GM23338 (cell line): ENCODE results near the gene ZFP62. TPM values are rescaled to one million over a fixed set of nuclear protein-coding genes. Genes with fewer than 3 reads are reported as not detected.

Experiments used
- ATAC-seq: fragments of 200-7000 bp; cut with Tn5 transposase; 3 replicates; pipeline ENCODE4 v1.9.1; 2020
- DNase-seq: peaks from one replicate; pipeline ENCODE4 v3.0.0-alpha.2; 2015; ENCODE audit warnings: low spot score
- H2AFZ ChIP-seq: fragments of 200-600 bp; sonication (generic); 2 replicates; pipeline ENCODE4 v1.8.0; 2016; ENCODE audit warnings: antibody characterized with exemption, mild to moderate bottlenecking, moderate library complexity
- H3F3A ChIP-seq: fragments of 200-600 bp; sonication (generic); replicated peaks from 2 replicates; pipeline ENCODE4 v1.8.0; 2017; ENCODE audit warnings: antibody characterized with exemption, mixed run types, low read depth
- H3K27ac ChIP-seq: fragments of 200-600 bp; sonication (generic); 2 replicates; pipeline ENCODE4 v1.6.1; 2016; ENCODE audit warnings: low read depth
- H3K27me3 ChIP-seq: fragments of 200-600 bp; sonication (generic); 2 replicates; pipeline ENCODE4 v1.8.0; 2016; ENCODE audit warnings: mild to moderate bottlenecking, mixed run types, moderate library complexity; ENCODE audit not compliant: insufficient read depth
- H3K36me3 ChIP-seq: fragments of 200-600 bp; sonication (generic); 2 replicates; pipeline ENCODE4 v1.8.0; 2016; ENCODE audit warnings: mild to moderate bottlenecking; ENCODE audit not compliant: insufficient read depth
- H3K4me1 ChIP-seq: fragments of 200-600 bp; sonication (generic); 2 replicates; pipeline ENCODE4 v1.8.0; 2016; ENCODE audit warnings: mild to moderate bottlenecking, moderate library complexity; ENCODE audit not compliant: insufficient read depth
- H3K4me2 ChIP-seq: fragments of 200-600 bp; sonication (generic); 2 replicates; pipeline ENCODE4 v1.7.1; 2017; ENCODE audit warnings: mixed run types
- H3K4me3 ChIP-seq: fragments of 200-600 bp; sonication (generic); 2 replicates; pipeline ENCODE4 v1.6.1; 2016; ENCODE audit warnings: mixed run types
- H3K79me2 ChIP-seq: fragments of 200-600 bp; sonication (generic); replicated peaks from 2 replicates; pipeline ENCODE4 v1.8.0; 2017; ENCODE audit warnings: mild to moderate bottlenecking; ENCODE audit not compliant: insufficient read depth
- H3K9me2 ChIP-seq: fragments of 200-600 bp; sonication (generic); 2 replicates; pipeline ENCODE4 v1.8.0; 2017; ENCODE audit not compliant: insufficient read depth
- H4K20me1 ChIP-seq: fragments of 200-600 bp; sonication (generic); replicated peaks from 2 replicates; pipeline ENCODE4 v1.8.0; 2017; ENCODE audit warnings: mild to moderate bottlenecking; ENCODE audit not compliant: insufficient read depth
- H3K27ac Mint-ChIP-seq: 2 replicates; pipeline ENCODE4 v1.8.0; 2020; ENCODE audit warnings: inconsistent platforms, mild to moderate bottlenecking, moderate library complexity, mixed read lengths
- H3K27me3 Mint-ChIP-seq: 3 replicates; pipeline ENCODE4 v1.8.0; 2022; ENCODE audit warnings: low read depth, mild to moderate bottlenecking, moderate library complexity, mixed read lengths, inconsistent platforms; ENCODE audit not compliant: insufficient read depth, poor library complexity
- H3K36me3 Mint-ChIP-seq: 3 replicates; pipeline ENCODE4 v1.8.0; 2021; ENCODE audit warnings: low read depth, mild to moderate bottlenecking, inconsistent platforms, moderate library complexity, mixed read lengths
- H3K4me1 Mint-ChIP-seq: 3 replicates; pipeline ENCODE4 v1.8.0; 2020; ENCODE audit warnings: mild to moderate bottlenecking, inconsistent platforms, mixed read lengths
- H3K4me3 Mint-ChIP-seq: 3 replicates; pipeline ENCODE4 v1.8.0; 2021; ENCODE audit warnings: moderate library complexity, mild to moderate bottlenecking, inconsistent platforms, mixed read lengths
- H3K9me3 Mint-ChIP-seq: 3 replicates; pipeline ENCODE4 v1.8.0; 2020; ENCODE audit warnings: moderate library complexity, mild to moderate bottlenecking, inconsistent platforms, mixed read lengths
- CTCF ChIP-seq, 2 experiments: fragments of 200-600 bp in 1 of 2; sonication (generic) in 1 of 2; conservative IDR thresholded peaks; 2 replicates each; pipeline versions ENCODE4 v1.5.1 to v1.6.1; 2016 to 2017; ENCODE audit warnings: antibody characterized with exemption in 2 of 2, low read depth in 2 of 2, mild to moderate bottlenecking in 2 of 2, moderate library complexity in 1 of 2
- ETS1 ChIP-seq: IDR thresholded peaks from 2 replicates; pipeline ENCODE4 v1.6.1; 2016; ENCODE audit warnings: antibody characterized with exemption
- POLR2AphosphoS5 ChIP-seq: IDR thresholded peaks from 2 replicates; pipeline ENCODE4 v1.6.1; 2016; ENCODE audit warnings: antibody characterized with exemption, low read depth
- ZNF114 ChIP-seq: fragments of 250-450 bp; sonication (Bioruptor Pico); IDR thresholded peaks from 2 replicates; pipeline ENCODE4 v1.5.0; 2020; ENCODE audit warnings: mild to moderate bottlenecking, moderate library complexity
- polyA plus RNA-seq: library from polyadenylated mRNA; unstranded; fragments of >200 nt; fragmentation: Nextera tagmentation; extraction: Ambion mirVana; gene quantifications from 2 replicates; pipeline ENCODE4 v1.2.1, GENCODE V29; 2016
- total RNA-seq: library from RNA; depleted of rRNA; stranded (reverse); fragments of >200 nt; shearing (Covaris generic); gene quantifications from 2 replicates; pipeline ENCODE4 v1.2.3, GENCODE V29; 2014

Gene ZFP62
- total and polyA plus RNA-seq, 2 experiments from 2014 or later: 32.9 to 33.2 TPM

- H3K27me3 Mint-ChIP-seq: peaks cover 44% of the 10 kb centered on the region
- H3K27ac ChIP-seq: no peak overlapping the region
These were observed 29.7 kb downstream of the ZFP62 start for GRCh38 chr5:180831139-180832093.

GRCh38 chr5:180830253-180831138 lies 30.6 kb downstream of the ZFP62 start:
- Histone ChIP-seq H4K20me1 (0 out of 2 replicates have a peak, but pooled peaks cover 7% of the 10 kb centered on the region), H3K27ac (no peak overlapping the region), H3K27me3 (peaks cover 47% of the 10 kb centered on the region), H3K4me2 (peak overlapping the region; percentile 92), H3K36me3 (peaks cover 4% of the 10 kb centered on the region; the same call in 1 of the 2 replicates), H3K4me1 (peaks cover 8% of the 10 kb centered on the region; the same call in 1 of the 2 replicates), H3K9me2 (no peaks in the 10 kb centered on the region), H2AFZ (peak overlapping the region; percentile 94), H3K79me2 (no peaks in the 10 kb centered on the region), H3K4me3 (peak overlapping the region; percentile 89), H3F3A (0 out of 2 replicates have a peak, but pooled peaks cover 7% of the 10 kb centered on the region)
- H3K27ac Mint-ChIP-seq: no peak overlapping the region
- ATAC-seq (peak; percentile 78), DNase-seq (peak; percentile 84)
- peak overlapping the region; percentile 88 for H3K4me3 Mint-ChIP-seq
- H3K27me3 Mint-ChIP-seq: peaks cover 44% of the 10 kb centered on the region
- H3K4me1 Mint-ChIP-seq: peaks cover 12% of the 10 kb centered on the region; the same call in 2 of the 3 replicates
- peaks cover 36% of the 10 kb centered on the region for H3K36me3 Mint-ChIP-seq
- peaks cover 39% of the 10 kb centered on the region for H3K9me3 Mint-ChIP-seq
- peak; percentile 42; the same call in 1 of the 2 replicates for TF ChIP-seq POLR2AphosphoS5
- peak; percentile 41; the same call in 1 of the 2 replicates for TF ChIP-seq ETS1

More at GRCh38 chr5:180831139-180832093, 29.7 kb downstream of the ZFP62 start:
- H3K79me2 ChIP-seq: no peaks in the 10 kb centered on the region
- peaks cover 8% of the 10 kb centered on the region; the same call in 1 of the 2 replicates for H3K4me1 ChIP-seq
- H3K36me3 ChIP-seq: peaks cover 4% of the 10 kb centered on the region; the same call in 1 of the 2 replicates
- Mint-ChIP-seq H3K4me3 (peak overlapping the region; percentile 88), H3K27ac (peak overlapping the region; percentile 92), H3K36me3 (peaks cover 36% of the 10 kb centered on the region), H3K4me1 (peaks cover 11% of the 10 kb centered on the region; the same call in 2 of the 3 replicates), H3K9me3 (peaks cover 39% of the 10 kb centered on the region)
- H4K20me1 ChIP-seq: 0 out of 2 replicates have a peak, but pooled peaks cover 7% of the 10 kb centered on the region
- peak overlapping the region; percentile 89 for H3K4me3 ChIP-seq
- TF ChIP-seq CTCF (conservative IDR thresholded peaks at IDR 0.05; ENCODE audit: low read depth in 2 of 2): no peak
- TF ChIP-seq ZNF114 (CRISPR knock-in tag): no peak
- peak; percentile 39; the same call in 1 of the 2 replicates for TF ChIP-seq POLR2AphosphoS5
- 0 out of 2 replicates have a peak, but pooled peaks cover 7% of the 10 kb centered on the region for H3F3A ChIP-seq
- peak overlapping the region; percentile 92 for H3K4me2 ChIP-seq
- peak overlapping the region; percentile 94 for H2AFZ ChIP-seq
- no peaks in the 10 kb centered on the region for H3K9me2 ChIP-seq
- H3K27me3 ChIP-seq: peaks cover 47% of the 10 kb centered on the region
- peak; percentile 89 for ATAC-seq
- peak; percentile 82 for DNase-seq
